Muscle of leg (tissue), 11 donors: ENCODE results near the gene FSTL4. TPM values are rescaled to one million over a fixed set of nuclear protein-coding genes. Genes with fewer than 3 reads are reported as not detected.

ENCODE experiments used
- DNase-seq: peaks from one replicate; pipeline ENCODE4 v3.0.0; 2013
- H3K27ac ChIP-seq: one replicate; pipeline ENCODE4 v1.5.1; 2013; ENCODE audit warnings: mild to moderate bottlenecking, low read length, control low read depth
- H3K27me3 ChIP-seq: one replicate; pipeline ENCODE4 v1.6.1; 2013; ENCODE audit warnings: low read length; ENCODE audit not compliant: control insufficient read depth, insufficient read depth
- H3K36me3 ChIP-seq: one replicate; pipeline ENCODE4 v1.6.1; 2013; ENCODE audit warnings: low read length; ENCODE audit not compliant: control insufficient read depth, insufficient read depth
- H3K4me1 ChIP-seq: one replicate; pipeline ENCODE4 v1.6.1; 2013; ENCODE audit warnings: low read length; ENCODE audit not compliant: control insufficient read depth, insufficient read depth
- H3K4me3 ChIP-seq: one replicate; pipeline ENCODE4 v1.5.1; 2013; ENCODE audit warnings: low read length, control low read depth
- H3K9me3 ChIP-seq: replicated peaks from 2 replicates; pipeline ENCODE4 v1.6.1; 2013; ENCODE audit warnings: low read depth, low read length; ENCODE audit not compliant: control insufficient read depth
- WGBS: methylation state at CpG from one replicate; pipeline ENCODE4 v1.1.5; 2013; ENCODE audit warnings: missing lambda C conversion rate; ENCODE audit not compliant: insufficient coverage; 5-methylcytosine and 5-hydroxymethylcytosine counted together
- polyA plus RNA-seq, 8 donors: library from polyadenylated mRNA; unstranded; fragments of 120-200 nt; gene quantifications; one replicate each; pipeline versions ENCODE4 v1.2.1 to v1.2.3, GENCODE V29; 2013; ENCODE audit warnings: inconsistent platforms in 1 of 8, low replicate concordance in 1 of 8; ENCODE audit not compliant: insufficient read length in 8 of 8, insufficient read depth in 1 of 8
- total RNA-seq: library from RNA; stranded (reverse); fragments of 120-200 nt; gene quantifications from one replicate; pipeline ENCODE4 v1.2.4, GENCODE V29; 2013

FSTL4 gene
- total and polyA plus RNA-seq, 9 donors: 0.68 to 1.8 (median 1.3) TPM

DNA sequence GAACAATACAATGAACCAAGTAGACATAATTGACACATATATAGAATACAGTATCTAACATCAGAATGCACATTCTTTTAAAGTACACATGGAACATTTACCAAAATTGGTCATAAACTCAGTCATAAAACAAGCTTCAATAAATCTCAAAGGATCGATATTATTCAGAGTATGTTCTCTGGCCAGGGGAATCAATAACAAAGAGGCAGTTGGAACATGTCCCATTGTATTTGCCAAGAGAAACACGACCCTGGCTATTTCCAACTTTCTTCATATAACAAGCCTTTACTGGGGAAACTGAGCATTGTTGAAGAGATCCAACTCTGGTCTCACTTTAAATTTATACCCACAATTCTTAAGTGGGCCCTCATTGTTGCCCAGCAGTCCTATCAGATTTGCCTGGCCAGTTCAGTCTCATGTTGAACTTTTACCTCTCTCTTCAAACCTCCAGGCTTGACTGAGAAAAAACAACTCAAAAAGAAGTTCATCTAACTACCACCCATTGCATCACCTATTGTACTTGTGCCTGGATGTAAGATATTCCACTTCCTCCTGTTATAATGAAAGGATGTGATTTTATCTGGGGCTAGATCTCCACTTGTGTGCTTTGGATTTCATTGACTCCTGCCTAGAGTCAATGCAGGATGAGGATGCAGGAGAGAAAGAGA lies 398.1 kb downstream of the FSTL4 start:
- Histone ChIP-seq H3K36me3 (no peaks in the 10 kb centered on the region), H3K4me3 (no peak overlapping the region), H3K4me1 (no peaks in the 10 kb centered on the region), H3K9me3 (no peaks in the 10 kb centered on the region), H3K27me3 (no peaks in the 10 kb centered on the region), H3K27ac (no peak overlapping the region)
- WGBS: 13% methylated on average over 1 of the region's 2 CpGs
- DNase-seq: no peak

DNA sequence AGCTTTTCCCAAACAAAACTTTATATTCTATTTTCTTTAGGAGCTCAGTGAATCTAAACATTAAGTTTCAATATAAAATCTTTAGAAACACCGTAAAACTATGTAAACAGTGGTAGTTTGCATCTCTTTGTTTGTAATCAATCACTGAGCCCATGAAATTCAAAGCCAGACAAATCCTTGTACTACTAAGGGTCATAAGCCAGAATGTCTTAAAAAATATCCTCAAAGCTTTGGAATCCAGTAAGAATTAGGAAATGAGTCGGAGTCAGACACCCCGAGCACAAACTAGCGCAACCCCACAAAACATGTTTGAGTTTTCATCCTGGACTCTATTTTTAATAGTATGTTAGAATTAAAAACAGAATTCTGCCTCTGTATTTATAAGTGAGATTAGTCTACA lies 406.7 kb downstream of the FSTL4 start:
- Histone ChIP-seq H3K36me3 (no peaks in the 10 kb centered on the region), H3K27ac (no peak overlapping the region), H3K9me3 (peaks cover 4% of the 10 kb centered on the region), H3K4me3 (no peak overlapping the region), H3K4me1 (no peaks in the 10 kb centered on the region), H3K27me3 (no peaks in the 10 kb centered on the region)
- DNase-seq: no peak
- WGBS: no CpG with 5 or more reads among the region's 4 CpGs

DNA sequence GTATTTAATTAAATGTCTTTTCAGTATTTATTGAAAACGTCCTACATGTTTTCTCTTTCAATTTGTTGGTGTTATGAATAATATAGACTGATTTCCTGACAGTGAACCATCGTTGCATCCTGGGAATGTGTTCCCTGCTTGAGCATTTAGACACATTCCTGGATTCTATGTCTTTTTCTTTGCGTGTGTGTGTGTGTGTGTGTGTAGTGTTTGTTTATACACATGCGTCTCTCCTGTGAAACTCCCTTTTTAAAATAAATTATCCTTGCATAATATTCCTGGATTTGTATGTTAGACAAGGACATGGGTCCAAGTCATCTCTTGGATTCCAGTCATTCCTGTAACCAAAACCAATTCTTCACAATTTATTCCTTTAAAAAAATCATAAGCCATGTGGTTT lies 407.1 kb downstream of the FSTL4 start:
- no peaks in the 10 kb centered on the region for H3K4me1 ChIP-seq
- DNase-seq: no peak
- H3K4me3 ChIP-seq: no peak overlapping the region
- H3K27me3 ChIP-seq: peaks cover 2% of the 10 kb centered on the region
- H3K36me3 ChIP-seq: no peaks in the 10 kb centered on the region
- peaks cover 4% of the 10 kb centered on the region for H3K9me3 ChIP-seq
- WGBS: no CpG with 5 or more reads among the region's 4 CpGs
- no peak overlapping the region for H3K27ac ChIP-seq

DNA sequence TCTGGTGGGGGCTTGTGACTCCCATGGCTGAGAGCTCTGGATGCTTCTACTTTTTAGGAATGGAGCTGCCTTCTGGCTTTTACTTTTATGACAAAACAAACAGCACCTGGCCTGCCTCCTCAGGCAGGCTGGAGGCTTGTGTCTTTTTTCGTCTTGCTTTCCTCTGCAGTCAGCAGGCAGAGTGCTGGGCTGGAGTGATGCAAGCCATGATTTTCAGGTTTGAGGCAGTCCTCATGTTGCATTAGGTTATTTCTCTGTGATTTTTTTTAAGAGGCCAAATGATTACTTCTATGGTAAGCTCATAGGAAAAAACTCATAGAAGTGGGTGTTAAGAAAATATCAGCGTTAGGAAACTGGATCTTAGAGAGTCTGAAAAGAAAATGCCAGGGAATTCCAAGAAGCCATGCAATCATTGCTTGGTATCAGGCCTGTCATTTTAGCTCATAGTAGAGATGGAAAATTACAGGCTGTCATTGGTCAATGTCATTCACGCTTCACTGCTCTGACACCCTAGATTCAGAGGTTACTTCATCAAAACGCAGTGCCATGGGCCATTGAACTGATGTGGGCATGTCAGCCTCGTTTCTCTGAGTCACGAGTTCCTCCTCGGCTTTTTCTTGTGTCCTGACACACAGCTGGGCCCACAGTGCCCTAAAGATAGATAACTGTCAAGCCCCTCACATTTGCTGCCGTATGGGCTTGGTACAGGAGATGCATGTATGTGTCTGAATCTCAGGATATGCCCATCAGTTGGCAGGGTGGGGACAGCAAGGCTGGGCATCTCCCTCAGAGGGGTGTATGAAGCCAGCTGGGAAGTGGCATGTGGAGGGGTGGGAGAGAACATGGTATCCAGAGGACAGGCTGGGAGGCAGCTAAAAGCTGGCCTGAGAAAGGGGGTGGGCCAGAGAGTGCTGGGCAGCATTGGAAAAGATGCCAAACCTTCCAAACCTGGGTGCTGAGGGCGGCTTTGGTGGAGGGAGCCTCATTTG lies 408.7 kb downstream of the FSTL4 start:
- no peak for DNase-seq
- Histone ChIP-seq H3K9me3 (peaks cover 4% of the 10 kb centered on the region), H3K4me3 (no peak overlapping the region), H3K27me3 (peaks cover 2% of the 10 kb centered on the region), H3K4me1 (no peaks in the 10 kb centered on the region), H3K27ac (no peak overlapping the region), H3K36me3 (no peaks in the 10 kb centered on the region)
- WGBS: 81% methylated on average over 8 of the region's 9 CpGs

DNA sequence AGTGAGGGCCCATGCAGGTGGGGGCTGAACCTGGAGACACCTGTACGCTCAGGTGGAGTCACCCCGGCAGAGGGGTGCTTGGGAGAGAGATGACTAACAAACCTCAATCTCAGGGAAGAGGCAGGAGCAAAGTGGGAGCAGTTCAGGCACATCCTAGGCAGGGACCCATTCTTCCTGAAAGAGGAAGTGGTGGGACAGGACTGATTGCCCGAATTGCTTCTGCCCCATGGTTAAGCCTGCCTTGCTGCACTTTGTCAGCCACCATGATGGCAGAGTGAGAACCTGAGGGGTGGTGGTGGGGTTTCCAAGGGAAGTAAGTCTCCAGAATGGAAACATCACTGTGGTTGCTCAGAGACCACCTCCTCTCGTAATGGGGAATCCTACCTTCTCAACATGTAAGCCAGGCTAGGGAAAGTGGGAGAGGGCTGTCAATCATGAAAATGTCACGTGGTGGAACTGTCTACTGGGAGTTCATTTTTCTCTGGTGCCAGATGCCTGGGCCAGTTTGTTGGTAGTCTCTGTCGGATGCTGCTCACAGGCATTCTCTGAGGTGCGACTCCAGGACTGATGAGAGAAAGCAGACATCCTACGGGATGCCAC lies 410.2 kb downstream of the FSTL4 start:
- no peak for DNase-seq
- H3K4me3 ChIP-seq: no peak overlapping the region
- H3K27me3 ChIP-seq: peaks cover 2% of the 10 kb centered on the region
- WGBS: 88% methylated on average over 6 of the region's 8 CpGs
- H3K27ac ChIP-seq: no peak overlapping the region
- H3K4me1 ChIP-seq: no peaks in the 10 kb centered on the region
- peaks cover 4% of the 10 kb centered on the region for H3K9me3 ChIP-seq
- no peaks in the 10 kb centered on the region for H3K36me3 ChIP-seq

DNA sequence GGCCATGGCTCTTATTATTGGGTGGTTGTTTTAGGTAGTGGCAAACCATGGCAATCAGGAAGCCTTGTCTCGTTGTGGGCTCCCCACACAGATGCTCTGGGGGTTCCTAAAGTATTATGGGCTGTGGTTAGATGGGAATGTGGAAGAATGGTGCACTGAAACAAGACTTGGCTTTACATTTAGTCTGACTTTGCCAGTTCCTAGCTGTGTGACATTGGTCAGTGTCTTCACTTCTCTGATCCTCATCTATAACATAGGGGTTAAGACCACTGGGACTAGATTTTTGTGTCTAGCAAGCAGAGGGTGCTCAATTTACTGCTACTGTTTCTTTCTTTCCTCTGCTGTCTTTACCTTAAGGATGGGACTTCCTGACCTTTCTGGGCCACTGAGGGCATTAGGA lies 411.0 kb downstream of the FSTL4 start:
- peaks cover 4% of the 10 kb centered on the region for H3K9me3 ChIP-seq
- peaks cover 2% of the 10 kb centered on the region for H3K4me1 ChIP-seq
- no peak for DNase-seq
- H3K27me3 ChIP-seq: peaks cover 2% of the 10 kb centered on the region
- H3K4me3 ChIP-seq: no peak overlapping the region
- 80% methylated on average over 1 of the region's 1 CpG for WGBS
- H3K27ac ChIP-seq: no peak overlapping the region
- no peaks in the 10 kb centered on the region for H3K36me3 ChIP-seq

DNA sequence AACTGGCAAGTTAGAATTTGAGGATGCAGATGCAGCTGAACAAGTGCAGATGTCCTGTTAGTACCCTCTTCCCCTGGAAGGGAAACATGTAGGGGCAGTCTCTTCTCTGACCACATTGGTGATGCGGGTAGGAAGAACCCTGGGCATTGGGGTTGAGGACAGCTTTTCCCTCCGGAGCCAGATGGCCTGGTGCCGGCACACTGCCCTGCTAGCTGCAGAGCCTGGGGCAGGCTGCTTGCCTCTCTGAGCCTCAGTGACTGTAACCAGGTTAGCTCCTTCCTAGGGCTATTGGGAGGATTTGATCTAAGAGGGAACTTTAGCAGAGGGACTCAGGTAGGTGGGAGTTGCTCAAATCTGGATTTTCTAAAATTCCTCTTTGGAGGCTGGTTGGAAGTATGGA lies 412.1 kb downstream of the FSTL4 start:
- Histone ChIP-seq H3K27ac (no peak overlapping the region), H3K9me3 (peaks cover 4% of the 10 kb centered on the region), H3K4me1 (peaks cover 6% of the 10 kb centered on the region), H3K4me3 (no peak overlapping the region), H3K36me3 (no peaks in the 10 kb centered on the region), H3K27me3 (peaks cover 2% of the 10 kb centered on the region)
- no peak for DNase-seq
- whole genome bisulfite sequencing: 62% methylated on average over 3 of the region's 3 CpGs

DNA sequence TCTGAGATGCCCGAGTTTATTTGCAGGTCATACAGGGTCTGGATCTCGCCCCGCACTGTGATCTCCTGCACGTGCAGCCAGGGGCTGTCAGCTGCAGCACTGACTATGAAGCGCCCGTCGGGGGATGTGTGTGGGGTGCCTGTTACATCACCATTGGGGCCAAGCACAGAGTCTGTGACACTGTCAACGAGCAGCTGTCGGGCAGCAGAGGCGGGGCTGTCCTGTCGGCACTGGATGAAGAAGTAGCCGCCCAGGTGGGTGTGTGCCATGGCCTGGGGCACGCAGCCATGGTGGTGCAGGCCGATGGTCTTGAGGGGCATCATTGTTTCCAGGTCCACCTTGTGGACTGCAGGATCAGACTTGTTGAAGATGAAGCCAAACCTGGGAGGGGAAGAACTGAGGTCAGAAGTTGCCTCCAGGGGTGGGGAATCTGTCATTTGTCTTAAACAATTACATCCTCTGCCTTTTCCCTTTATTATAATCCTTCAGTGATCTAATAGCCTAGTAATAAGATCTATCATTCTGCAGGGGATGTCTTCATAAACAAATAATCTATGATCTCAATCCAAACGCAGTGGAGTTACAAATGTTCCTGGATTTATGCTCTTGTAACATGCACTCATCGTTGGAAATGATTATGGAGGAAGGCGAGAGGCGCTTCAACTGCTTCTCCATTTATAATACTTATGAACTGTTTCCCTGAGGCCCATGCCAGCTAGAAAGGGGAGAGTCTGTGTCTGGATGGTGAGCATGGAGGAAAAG lies 412.7 kb downstream of the FSTL4 start:
- H3K4me1 ChIP-seq: peaks cover 6% of the 10 kb centered on the region
- no peak overlapping the region for H3K27ac ChIP-seq
- H3K36me3 ChIP-seq: no peaks in the 10 kb centered on the region
- peaks cover 4% of the 10 kb centered on the region for H3K9me3 ChIP-seq
- DNase-seq: no peak
- H3K27me3 ChIP-seq: peaks cover 2% of the 10 kb centered on the region
- WGBS: 63% methylated on average over 12 of the region's 18 CpGs
- no peak overlapping the region for H3K4me3 ChIP-seq

DNA sequence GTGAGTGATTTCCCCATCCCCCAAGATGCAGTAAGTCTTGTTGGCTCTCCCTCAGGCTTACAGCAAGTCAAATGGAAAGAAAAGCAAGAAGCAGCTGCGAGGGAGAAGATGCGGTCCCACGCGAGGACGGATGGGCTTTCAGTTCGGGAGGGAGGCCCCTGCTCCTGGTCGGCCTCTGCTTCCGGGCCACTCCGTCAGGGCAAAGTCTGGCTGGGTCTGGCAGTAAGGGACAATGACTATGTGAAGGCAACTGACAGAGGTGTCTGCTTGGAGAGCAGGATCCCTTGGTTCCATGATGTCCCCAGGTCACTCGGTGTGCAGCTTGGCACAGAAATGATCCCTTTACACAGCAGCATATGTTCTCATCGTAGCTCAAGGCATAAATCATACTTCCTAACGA lies 413.8 kb downstream of the FSTL4 start:
- no peak overlapping the region for H3K4me3 ChIP-seq
- DNase-seq: no peak
- H3K27ac ChIP-seq: no peak overlapping the region
- H3K27me3 ChIP-seq: peaks cover 2% of the 10 kb centered on the region
- H3K36me3 ChIP-seq: no peaks in the 10 kb centered on the region
- 79% methylated on average over 12 of the region's 12 CpGs for WGBS
- H3K4me1 ChIP-seq: peaks cover 6% of the 10 kb centered on the region
- peaks cover 4% of the 10 kb centered on the region for H3K9me3 ChIP-seq
